Myocyte (in vitro differentiated cells): ENCODE results near the gene CCM2. TPM values are rescaled to one million over a fixed set of nuclear protein-coding genes. Genes with fewer than 3 reads are reported as not detected.

Source experiments
- DNase-seq: peaks from one replicate; pipeline ENCODE4 v3.0.0-alpha.2; 2012; ENCODE audit warnings: low read depth
- polyA plus RNA-seq: library from polyadenylated mRNA; unstranded; fragments of >200 nt; gene quantifications from one replicate; pipeline ENCODE4 v1.2.1, GENCODE V29; 2012; ENCODE audit warnings: missing spikeins
- total RNA-seq: library from RNA; depleted of rRNA; stranded (reverse); fragments of >200 nt; gene quantifications from 2 replicates; pipeline ENCODE4 v1.2.3, GENCODE V29; 2014

Gene CCM2
- total RNA-seq = 95.6 and 113 TPM in 2 replicates
- 107 TPM for polyA plus RNA-seq

DNA sequence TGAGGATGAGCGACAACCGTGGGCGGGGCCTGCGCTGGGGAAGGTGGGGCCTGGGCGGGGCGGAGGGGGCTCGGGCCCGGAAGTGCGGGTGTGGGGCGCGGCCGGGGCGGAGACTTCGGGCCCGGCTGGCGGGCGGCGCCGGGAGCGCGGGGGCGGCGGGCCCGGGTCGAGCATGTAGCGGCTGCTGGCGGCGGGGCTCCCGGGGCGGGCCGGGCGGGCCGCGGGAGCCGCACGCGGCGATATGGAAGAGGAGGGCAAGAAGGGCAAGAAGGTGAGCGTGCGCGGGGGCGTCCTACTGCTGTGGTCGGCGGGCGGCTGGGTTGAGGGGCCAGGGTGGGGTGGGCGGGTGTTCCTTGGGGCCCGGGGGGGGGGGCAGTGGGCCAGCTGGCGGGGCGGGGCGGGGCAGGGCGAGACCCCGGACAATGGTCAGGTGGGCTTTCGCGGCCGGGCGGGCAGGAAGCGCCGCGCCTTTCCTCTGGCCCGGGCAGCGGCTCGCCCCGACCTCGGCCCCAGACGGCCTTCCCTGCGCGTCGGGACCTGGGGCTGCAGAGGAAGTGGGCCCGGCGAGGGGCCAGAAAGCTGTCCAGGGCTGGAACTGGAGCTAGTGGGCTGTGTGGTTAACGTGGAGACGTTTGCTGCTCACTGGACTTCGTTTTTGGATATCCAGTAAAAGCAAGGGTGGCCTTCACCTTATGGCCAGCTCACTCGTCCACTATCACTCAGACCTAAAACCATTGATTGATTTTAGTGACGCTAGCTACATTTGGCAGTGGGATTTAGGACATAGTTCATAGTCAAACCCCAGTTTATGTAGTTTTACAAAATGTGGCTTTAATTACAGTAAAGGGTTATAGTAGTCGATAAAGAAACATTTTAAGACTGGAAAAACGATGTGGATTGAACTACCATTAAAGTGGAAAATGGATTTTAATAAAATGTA, at the start of gene CCM2:
Gene CCM2, plus strand, starts transcription at position 109 of the 940 bp plus-strand sequence. Its CDS starts 133 bp downstream, at position 242.
- peak; percentile 67 for DNase-seq

DNA sequence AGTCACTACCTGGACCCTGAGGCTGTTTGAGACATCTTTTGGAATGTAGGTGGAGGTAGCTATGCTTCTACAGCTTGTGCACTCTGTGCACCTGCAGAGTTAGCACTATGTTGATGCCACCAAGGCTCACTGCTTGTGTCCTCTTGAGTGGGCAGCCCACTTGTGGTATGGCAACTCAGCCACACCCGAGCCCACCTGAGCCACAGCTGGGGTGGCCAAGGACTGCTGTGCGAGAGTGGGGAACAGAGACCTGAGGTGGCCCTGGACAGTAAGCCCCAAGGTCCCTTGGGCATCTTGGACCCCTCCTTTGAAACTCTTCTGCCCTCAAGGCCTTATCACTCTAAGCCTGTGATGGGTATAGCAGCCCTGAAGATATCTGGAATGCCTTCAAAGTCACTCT, 46.8 kb upstream of the CCM2 start:
- no peak for DNase-seq

DNA sequence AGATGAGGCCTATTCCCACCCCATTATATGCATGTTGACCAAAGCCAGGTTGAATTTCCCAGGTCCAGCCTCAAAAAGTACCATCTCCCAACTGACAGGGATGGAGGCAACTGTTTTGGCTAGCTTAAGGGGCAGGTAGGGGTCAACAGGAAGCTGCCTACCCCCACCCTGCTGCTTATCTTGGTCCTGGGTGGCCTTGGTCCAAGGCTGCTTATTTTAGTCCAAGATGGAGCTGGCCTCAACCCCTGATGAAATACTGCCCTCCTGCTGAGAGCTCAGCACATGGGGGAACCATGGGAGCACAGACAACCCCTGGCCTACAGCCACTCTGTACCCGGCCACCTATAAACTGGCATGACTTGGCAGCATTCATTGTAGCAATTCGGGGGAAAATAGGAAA, 44.3 kb upstream of the CCM2 start:
- DNase-seq = peak; percentile 30

DNA sequence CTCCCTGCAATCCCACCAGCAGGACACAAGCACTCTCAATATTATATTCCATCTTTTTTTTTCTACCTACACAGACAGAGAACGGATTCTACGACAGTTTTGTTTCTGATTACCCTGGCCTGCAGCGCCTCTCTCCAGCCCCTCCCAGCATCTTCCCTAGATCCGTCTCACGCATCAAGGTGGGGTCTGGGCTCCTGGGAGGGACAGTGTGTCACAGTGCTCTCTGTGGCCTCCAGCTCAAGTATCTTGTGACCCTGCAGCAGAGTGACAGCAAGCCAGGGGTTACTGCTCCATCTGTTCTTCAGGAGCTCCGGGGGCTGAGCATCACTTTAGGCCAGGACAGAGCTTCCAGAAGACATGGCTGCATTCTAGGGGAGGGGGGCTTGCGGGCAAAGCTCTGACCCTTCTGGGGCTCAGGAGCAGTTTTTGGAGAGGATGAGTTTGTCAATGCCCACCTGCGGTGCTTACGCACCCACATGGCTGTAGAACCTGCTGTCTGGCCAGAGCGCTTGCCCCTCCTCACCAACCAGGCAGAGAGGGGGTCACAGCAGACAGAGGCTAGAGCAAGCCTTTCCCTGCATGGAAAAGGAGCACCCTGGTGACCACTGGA, 43.7 kb upstream of the CCM2 start:
- no peak for DNase-seq

DNA sequence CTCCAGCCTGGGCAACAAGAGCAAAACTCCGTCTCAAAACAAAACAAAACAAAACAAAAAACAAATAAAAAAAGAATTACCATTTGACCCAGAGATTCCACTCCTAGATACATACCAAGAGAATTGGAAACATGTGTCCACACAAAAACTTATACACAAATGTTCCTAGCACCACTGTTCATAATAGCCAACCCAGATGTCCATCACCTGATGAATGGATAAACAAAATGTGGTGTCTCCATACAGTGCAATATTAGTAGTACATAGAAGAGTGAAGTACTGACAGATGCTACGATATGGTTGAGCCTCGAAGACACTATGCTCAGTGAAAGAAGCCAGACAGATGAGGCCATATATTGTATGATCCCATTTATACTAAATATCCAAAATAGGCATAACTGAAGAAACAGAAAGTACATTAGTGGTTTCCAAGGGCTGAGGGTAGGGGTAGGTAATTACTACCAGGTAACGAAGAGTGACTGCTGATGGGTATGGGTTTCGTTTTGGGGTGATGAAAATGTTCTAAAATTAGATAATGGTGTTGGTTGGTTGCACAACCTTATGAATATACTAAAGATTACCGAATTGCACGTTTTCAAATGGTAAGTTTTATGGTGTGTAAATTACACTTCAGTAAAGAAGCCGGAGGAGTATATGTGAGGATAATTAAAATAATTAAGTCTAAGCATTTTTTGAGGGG, 41.2 kb upstream of the CCM2 start:
- no peak for DNase-seq

DNA sequence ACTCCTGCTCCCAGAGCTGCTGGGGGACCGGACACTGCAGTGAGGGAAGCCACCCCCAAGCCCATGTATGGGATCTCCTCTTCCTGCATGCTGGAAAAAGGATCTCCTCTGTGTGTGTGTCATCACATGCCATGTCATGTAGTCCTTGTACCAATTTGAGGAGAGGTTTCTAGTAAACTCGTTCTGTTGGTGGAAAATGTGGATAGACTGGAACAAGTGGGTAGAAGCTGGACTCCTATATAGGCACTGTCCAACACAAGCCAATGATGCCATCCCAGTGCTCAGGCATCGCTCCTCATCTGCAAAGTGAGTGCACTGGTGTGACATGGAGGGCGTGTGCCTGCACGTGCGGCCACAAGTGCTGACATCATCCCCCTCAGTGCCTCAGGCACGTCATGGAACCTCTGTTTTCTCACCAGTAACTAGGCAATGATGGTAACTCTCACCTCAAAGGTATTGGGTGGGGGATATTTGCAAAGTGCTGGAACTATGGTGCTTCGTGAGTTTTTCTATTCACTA, 40.5 kb upstream of the CCM2 start:
- DNase-seq = no peak

DNA sequence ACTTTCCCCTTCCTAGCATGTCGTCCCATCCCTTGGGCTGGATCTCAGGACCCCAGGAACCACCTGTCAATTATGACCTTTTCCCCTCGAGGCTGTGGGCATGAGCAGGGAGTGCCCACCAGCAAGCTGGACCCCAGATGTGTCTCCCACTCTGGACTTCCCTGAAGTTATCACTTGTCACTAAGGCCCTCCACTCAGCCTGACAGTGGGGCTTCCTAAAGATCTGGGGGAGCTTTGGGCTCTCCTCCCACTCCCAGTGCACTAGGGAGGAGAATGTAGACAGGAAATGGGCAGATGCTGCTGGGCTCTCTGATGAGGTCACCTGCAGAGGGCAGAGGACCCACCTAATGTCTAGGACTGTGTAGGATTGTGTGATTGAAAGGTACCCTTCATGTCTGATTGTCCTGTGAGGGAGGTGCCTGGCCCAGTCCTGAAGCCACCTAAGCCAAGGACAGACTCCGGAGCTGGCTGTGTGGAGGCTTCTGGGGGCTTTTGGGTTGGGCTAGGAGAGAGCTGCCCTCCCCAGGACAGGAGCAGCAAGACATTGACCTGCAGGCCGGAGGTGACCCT, 39.9 kb upstream of the CCM2 start:
- DNase-seq = no peak

DNA sequence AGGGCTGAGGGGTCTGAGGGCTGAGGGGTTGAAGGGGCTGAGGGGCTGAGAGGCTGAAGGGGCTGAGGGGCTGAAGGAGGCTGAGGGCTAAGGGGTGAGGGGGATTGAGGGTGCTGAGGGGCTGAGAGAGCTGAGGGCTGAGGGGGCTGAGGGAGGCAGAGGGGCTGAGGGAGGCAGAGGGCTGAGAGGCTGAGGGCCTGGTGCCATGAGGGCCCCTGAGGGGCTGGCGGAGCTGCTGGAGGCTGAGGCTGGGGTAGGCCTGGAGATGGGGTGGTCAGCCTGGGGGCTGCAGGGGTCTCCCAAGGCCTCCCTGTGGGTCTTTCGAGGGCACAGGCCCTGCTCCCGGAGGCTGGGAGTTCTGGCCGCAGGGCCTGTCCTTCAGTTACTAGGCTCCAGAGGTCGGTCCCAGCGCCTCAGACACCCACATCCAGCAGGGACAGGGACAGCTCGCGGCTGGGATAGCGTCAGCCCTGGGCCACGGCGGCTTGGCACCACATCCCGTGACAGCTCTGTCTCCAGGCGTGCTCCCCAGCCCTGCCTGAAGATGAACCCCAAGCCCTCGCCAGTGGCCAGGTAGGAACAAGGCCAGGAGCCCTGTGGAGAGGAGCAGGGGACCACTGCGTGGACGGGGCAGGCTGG, 38.0 kb upstream of the CCM2 start:
- no peak for DNase-seq

DNA sequence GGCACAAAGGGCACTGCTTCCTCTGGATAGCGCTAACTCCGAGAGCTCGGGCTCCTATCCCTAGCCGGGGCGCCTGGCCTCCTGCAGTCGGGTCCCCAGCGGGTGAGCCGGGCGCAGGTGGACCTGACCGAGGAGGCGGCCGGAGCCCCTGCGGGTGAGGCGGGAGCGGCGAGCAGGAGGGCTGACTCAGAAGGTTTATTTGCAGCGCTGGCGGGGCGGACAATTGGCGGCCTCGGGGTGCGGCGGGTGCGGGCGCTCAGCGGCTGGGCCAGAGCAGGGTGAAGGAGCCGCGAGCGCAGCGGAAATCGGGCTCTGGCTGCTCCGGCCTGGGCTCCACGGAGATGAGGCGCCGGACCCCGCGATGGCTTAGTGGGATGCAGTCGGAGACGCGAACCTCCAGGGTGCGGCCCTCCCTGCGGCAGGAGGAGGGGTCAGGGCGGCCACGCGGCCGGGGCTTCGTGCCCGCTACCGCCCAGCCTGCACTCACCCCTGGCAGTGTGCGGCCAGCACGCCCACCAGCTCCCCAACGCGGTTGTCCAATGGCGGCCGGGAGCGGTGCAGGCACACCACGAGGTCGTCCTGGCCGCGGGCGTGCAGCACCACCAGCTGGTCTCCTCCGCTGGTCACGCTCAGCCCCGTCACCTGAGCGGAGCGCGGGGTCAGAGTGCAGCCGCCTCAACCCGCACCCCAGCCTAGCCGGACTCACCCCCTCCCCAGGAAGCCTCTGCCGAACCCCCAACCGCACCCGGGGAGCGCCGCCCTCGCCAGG, 37.3 kb upstream of the CCM2 start:
- peak; percentile 63 for DNase-seq

DNA sequence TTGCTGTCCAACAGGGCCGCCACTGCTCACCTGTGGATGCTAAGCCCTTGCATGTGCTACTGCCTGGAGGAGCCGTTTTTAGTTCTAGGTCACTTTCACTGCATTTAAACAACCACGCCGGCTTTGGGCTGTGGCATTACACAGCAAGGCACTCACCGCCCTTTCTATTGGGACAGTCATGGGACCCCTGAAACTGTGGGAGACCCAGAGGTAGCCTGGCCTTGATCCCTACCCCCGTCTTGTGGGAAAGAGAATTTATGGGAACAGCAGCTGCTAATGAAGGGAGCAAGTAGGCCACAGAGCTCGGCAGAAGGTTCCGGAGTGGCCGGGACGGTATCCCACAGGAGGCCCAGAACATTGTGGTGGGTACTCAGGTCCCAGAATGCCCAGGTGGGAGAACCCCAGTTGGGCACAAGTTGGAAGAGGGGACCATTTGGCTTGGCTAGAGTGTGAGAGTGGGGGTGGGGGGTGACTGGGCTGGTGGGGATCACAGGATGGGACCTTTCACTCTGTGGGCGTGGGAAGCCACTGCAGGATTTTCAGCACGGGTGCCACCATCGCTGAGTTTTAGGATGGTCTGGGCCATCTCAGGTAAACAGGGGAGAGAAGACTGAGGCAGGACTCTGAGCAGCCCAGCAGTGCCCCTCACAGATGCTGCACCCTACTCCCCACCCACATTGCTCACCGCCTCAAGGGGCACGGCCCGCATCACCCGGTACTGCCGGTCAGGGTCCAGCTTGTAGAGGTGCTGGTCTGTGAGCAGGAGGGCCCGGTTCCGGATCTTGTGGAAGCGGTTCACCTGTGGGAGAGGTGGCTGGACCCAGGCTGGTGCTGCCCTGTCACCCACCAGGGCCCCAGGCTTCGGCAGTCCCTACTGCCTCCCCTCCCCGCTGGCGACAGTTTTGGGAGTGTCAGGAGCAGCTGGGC, 36.4 kb upstream of the CCM2 start:
- peak; percentile 41 for DNase-seq

DNA sequence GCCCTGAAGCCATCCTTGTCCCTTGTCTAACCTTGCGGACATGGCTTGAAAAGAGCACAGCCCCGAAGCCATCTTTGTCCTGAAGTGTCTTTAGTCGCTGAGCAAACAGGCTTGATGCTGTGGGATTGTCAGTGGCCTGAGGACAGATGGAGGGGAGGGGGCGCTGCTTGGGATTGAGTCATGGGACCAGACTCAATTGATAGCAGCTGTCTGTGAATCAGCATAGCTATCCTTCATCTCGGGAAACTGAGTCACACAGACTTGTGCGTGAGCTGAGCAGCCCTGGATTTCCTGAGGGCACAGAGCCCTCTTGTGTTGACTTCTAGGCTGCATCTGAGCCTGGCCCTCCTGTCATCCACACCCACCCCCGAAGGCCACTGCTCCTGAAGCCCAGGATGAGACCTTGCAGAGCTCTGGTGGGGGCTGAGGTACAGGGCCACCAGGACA, 35.6 kb upstream of the CCM2 start:
- DNase-seq = peak; percentile 56

DNA sequence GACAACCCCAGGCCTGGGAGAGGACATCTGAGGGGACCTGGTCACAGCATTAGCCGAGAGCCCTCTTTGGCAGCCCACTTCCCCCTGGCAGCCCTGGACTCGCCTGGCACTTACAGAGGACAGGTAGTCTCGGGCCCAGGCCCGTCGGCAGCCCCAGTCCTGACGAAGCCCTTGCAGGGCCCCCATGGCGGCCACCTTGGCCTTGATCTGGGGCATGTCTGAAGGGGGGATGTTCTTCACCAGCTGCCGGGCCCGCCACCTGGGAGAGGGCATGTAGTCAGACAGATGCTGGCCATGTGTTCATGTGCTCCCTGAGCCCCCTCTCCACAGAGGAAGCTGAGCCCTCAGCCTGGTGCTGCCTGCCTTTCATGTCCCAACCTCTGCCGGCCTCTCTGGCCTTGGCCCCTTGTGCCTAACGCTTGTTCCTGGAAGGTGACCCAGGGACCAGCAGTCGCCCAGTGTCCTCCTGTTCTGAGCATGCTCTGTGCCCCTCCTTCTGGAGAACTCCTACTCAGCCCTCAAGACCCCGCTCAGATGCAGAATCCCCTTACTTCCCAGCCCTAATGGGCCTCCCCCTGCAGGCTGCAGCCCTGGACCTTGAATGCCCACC, 35.1 kb upstream of the CCM2 start:
- DNase-seq = no peak

DNA sequence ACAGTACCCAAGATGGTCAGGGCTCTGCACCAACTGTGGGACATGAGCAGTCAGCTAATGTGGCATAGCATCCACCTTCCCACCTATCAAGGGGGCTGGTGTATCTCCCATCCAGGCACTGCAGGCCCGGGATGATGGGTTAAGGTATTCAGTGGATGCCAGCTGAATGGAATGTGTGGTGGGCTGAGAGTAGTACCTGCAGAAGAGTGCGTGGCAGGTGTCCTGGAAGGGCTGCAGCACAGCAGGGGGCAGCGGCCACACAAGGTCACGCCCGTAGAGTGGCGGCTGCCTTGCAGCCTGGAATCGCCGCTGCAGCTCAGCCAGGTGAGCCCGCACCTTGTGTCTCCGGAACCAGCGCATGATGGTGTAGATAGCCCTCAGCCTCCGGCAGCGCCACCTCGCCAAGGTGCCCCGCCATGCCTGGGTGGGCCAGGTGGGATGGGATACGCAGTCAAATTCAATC, 34.5 kb upstream of the CCM2 start:
- DNase-seq = no peak

DNA sequence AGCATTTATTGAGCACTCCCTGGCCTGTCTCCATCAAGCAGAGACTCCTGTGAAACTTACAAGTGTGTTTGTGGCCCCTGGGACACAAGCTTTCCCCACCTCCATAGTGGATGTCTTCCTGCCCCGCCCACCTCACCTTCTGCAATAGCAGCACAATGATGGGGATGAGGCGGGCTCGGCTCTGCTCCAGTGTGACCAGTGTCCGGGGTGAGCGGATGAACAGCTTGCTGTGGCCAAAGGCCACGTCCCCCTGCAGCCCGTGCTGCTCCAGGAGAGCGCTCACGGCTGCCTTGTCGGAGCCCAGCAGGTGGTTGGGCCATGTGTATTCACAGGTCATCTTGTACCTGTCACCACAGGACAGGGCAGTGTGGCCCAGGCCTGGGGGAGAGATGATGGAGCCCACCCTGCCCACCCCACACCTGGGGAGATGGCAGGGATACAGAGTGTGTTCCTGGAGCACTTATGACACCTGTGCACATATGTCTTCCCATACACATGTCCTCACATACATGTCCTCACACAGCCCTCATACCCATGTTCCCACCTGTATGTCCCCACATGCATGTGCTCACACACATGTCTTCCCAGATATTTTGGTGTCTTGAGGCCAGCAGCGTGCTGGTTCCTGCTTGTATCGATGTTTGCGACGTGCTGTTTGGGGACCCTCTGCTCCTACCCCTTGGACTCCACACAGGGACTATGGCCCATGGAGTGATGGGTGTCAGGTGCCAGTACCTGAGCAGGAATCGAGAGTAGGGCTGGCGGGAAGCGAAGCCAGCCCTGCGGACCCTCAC, 33.9 kb upstream of the CCM2 start:
- no peak for DNase-seq

DNA sequence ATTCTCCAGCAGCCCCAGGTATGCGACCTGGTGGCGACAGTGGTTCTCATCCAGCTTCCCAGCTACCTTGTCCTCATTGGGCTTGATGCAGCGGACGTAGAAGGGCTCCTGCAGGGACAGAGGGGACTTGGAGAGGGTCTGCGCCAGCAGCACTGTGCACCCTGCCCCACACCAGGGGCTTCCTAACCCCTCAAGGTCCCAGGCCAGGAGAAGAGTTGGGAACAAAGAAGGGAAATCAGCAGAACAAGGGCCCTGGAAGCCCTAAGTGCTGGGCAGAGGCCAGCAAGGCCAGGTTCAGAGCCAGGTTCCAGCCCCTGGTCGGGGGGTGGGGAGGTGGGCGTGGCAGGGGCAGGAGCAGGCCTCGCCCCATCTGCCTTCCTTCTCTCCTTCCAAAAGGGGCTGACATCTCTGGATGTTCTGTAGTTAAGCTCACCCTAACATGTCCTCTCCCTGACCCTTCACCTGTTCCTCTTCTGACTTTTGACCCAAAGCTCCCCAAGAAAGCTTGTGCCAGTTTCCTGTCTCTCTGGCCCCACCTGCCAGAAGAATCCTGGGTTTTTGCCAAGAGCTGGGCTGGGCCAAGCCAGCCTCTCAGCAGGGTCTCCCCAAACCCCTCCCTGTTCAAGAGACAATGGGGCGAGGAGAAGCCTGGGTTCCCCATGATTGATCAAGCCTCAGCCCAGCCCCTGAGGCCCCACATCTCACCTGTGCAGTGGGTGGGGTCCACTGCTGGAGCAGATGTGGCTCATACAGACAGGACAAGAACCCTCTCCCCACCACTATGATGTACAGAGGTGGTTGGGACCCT, 33.1 kb upstream of the CCM2 start:
- no peak for DNase-seq

DNA sequence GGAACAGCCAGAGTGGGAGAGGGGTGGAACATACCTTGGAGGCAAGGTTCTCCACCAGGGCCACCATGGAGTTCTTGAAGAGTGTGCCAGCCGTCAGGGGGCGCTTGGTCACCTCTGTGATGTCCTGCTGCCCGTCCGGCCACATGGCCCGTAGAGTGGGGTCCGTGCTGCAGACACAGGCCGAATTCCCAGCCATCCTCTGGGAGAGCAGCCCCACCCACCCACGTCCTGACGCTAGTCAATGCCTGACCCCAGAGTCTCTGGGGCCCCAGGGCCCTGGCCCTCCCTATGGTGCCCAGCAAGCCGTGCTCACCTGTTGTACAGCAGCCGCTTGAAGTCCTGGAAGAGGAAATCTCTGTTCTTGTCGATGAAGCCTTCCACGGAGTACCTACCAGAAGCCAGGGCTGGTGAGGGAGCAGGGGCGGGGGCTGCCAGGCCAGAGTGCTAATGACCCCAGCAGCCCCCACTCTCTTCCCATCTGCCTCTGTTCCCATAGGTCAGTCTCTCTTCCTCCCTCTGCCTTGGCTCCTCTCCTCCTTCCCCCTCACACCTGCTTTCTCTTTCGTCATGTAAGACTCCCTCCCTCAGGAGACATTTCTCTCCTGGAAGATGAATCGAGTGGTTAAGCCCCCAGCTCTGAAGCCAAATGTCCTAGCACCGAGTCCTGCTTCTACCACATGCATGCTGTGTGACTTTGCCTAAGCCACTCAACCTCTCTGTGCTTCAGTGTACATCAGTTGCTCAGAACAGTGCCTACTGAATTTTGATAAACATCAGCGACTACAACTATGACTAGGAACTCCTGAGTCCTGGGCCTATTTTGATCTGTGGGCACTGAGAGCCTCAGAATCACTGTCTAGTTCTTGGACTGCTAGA, 32.2 kb upstream of the CCM2 start:
- peak; percentile 37 for DNase-seq
